ENCODE results near the gene C1QTNF6.

C1QTNF6 gene

DNA sequence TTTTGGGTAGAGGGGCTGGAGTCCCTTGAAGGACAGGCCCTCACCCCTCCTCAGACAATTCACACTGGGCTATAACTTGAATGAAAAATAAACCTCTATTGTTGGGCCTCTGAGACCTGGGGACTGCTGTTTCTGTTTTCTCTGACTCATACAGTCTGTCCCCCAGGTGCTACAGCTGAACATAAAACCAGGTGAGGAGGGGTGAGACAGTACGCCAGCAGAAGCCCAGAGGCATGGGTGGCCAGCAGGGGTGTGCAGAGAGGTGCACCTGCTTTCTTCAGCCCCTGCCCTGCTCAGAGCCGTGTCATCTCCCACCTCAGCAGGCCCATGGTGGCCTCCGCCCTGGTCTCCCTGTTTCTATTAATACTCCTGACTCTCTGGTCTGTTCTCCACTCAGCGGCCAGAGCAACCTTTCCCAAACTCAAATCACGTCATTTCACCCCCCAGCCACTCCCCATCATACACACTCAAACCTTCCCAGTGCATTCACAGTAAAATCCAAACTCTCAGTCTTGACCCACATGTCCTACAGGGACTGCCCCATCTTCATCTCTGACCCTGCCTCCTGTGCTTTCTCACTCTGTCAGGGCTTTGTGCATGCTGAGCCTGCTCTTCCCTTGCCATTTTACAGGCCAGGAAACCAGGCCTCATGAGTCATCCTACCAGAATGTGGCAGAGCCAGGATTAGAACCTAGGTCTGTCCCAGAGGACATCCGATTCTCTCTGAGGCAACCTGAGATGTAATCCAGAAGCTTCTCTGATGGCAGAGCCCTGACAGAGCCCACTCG, 32.9 kb downstream of the C1QTNF6 start:
- Mint-ChIP-seq H3K4me1 (ENCODE audit: low read depth) (peaks cover 8% of the 10 kb centered on the region), H3K36me3 (ENCODE audit: low read depth) (no peaks in the 10 kb centered on the region), H3K4me3 (no peak overlapping the region), H3K27ac (no peak overlapping the region), H3K9me3 (no peaks in the 10 kb centered on the region), H3K27me3 (peaks cover 23% of the 10 kb centered on the region)
- intact Hi-C loops (cut with micrococcal nuclease) = no loop called here

DNA sequence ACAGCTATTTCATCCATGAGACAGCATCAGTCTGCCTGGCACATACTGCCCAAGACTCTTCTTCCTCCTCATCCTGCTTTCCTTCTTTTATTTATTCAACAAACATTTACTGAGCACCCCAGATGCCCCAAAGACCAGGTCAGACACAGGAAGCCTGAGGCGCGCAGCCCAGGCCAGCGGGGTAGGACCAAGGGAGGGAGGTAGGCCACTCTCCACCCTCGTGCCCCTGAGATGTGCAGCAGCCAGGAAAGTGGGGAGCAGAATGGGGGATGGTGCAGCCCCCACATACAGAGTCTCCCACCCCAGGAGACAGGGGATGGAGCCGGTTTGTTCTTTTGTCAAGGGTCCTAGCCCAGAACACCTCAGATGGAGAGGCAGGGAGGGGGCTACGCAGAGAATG, 34.1 kb downstream of the C1QTNF6 start:
- intact Hi-C loops (cut with micrococcal nuclease) = no loop called here

DNA sequence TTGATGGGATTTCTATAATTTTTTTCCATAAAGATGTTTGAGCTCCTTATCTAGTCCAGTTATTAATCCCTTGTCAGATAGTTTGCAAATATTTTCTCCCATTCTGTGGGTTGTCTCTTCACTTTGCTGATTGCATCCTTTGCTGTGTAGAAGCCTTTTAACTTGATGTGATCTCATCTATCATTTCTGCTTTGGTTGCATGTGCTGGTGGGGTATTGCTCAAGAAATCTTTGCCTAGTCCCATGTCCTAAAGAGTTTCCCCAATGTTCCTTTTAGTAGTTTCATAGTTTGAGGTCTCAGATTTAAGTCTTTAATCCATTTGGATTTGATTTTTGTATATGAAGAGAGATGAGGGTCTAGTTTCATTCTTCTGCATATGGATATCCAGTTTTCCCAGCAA, 36.6 kb downstream of the C1QTNF6 start:
- H3K4me3 Mint-ChIP-seq = no peak overlapping the region
- H3K4me1 Mint-ChIP-seq (ENCODE audit: low read depth) = no peaks in the 10 kb centered on the region
- H3K36me3 Mint-ChIP-seq (ENCODE audit: low read depth) = no peaks in the 10 kb centered on the region
- intact Hi-C loops (cut with micrococcal nuclease) = no loop called here
- H3K27me3 Mint-ChIP-seq = peaks cover 13% of the 10 kb centered on the region
- H3K27ac Mint-ChIP-seq = no peak overlapping the region
- no peaks in the 10 kb centered on the region for H3K9me3 Mint-ChIP-seq

More for the DNA sequence above, 34.1 kb downstream of the C1QTNF6 start:
- Mint-ChIP-seq H3K9me3 (no peaks in the 10 kb centered on the region), H3K4me3 (no peak overlapping the region), H3K27ac (no peak overlapping the region), H3K4me1 (ENCODE audit: low read depth) (peaks cover 8% of the 10 kb centered on the region), H3K27me3 (peaks cover 21% of the 10 kb centered on the region), H3K36me3 (ENCODE audit: low read depth) (no peaks in the 10 kb centered on the region)

DNA sequence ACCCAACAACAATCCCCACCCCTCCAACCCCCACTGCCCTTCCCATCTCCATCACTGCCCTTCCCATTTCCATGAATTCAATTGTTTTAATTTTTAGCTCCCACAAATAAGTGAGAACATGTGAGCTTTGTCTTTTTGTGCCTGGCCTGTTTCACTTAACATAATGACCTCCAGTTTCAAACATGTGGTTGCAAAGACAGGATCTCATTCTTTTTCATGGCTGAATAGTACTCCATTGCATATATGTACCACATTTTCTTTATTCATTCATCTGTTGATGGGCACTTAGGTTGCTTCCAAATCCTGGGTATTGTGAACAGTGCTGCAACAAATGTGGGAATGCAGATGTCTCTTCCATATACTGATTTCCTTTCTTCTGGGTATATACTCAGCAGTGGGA, 37.3 kb downstream of the C1QTNF6 start:
- Mint-ChIP-seq H3K27me3 (peaks cover 20% of the 10 kb centered on the region), H3K4me3 (no peak overlapping the region), H3K27ac (no peak overlapping the region), H3K36me3 (ENCODE audit: low read depth) (no peaks in the 10 kb centered on the region), H3K9me3 (no peaks in the 10 kb centered on the region), H3K4me1 (ENCODE audit: low read depth) (no peaks in the 10 kb centered on the region)
- intact Hi-C loops (cut with micrococcal nuclease) = no loop called here

DNA sequence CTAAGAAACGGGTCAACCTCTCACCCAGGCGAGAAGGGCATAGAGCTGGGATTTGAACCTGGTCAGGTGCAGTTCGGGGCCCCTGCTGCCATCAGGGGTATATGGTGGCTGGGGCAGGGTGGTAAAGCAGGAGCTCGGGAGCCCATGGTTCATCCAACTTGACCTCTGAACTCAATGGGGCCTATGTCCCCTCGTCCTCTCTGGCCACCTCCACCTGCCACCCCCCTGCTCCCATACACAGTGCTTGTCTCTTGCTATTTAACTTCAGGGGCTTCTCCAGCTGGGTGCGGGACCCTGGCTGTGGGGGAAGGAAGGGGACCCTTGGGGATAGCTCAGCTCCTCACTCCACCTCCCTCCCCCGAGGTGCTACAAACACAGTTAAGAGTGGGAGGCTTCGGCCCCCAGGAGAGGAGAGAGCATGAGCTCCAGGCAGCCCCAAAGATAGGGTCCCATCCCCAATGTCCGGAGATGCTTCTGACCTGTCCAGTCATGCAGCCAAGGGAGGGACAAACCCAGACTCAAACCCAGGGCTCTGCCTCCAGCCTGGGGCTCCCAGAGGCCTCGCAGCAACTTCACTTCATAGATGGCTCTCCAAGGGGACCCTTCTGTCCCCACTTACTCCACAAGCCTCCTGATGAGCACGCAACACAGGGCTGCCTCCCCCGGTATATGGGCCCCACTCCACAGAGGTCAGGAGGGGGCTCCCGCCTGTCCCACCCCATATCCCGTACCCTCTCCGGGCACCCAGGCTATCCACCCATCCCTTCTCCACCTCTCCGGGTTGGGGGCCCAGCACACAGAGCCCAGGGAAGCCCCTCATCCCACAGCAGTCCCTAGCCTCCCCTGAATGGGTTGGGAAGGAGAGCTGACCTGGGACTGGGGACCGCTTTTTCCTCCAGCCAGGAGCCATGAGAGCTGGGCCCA, 39.0 kb downstream of the C1QTNF6 start:
- Mint-ChIP-seq H3K36me3 (ENCODE audit: low read depth) (no peaks in the 10 kb centered on the region), H3K4me1 (ENCODE audit: low read depth) (no peaks in the 10 kb centered on the region), H3K9me3 (no peaks in the 10 kb centered on the region), H3K4me3 (no peak overlapping the region), H3K27me3 (peaks cover 27% of the 10 kb centered on the region), H3K27ac (no peak overlapping the region)
- intact Hi-C loops (cut with micrococcal nuclease) = no loop called here

DNA sequence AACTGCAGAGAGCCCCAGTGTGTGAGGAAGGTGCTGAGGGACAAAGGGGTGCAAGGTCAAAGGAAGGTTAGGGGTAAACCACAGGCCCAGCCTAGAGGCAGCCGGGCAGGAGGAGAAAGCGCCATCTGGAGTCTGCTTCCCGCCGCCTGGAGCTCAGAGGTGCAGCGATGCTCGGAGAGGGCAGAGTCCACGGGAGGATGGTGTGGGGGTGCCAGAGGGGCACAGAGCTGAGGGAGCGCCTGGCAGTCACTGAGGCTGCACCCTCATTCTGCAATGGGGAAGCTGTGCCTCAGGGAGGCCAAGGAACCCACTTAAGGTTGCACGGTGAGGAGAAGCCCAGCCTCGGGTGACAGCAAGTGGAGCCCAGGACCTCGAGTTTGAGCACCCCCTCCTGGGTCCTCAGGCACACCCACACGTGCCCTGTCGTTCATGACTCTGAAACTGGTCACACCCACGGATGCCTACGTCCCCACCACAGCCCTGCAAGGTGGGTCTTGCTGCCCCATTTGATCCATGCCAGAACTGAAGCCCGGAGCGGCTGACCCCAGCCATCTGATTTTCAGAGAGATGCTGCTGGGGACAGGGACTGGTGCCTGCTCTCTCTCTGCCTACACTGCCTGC, 39.9 kb downstream of the C1QTNF6 start:
- Mint-ChIP-seq H3K4me1 (ENCODE audit: low read depth) (no peaks in the 10 kb centered on the region), H3K27me3 (peaks cover 31% of the 10 kb centered on the region), H3K4me3 (no peak overlapping the region), H3K36me3 (ENCODE audit: low read depth) (no peaks in the 10 kb centered on the region), H3K27ac (no peak overlapping the region), H3K9me3 (no peaks in the 10 kb centered on the region)
- intact Hi-C loops (cut with micrococcal nuclease) = no loop called here

DNA sequence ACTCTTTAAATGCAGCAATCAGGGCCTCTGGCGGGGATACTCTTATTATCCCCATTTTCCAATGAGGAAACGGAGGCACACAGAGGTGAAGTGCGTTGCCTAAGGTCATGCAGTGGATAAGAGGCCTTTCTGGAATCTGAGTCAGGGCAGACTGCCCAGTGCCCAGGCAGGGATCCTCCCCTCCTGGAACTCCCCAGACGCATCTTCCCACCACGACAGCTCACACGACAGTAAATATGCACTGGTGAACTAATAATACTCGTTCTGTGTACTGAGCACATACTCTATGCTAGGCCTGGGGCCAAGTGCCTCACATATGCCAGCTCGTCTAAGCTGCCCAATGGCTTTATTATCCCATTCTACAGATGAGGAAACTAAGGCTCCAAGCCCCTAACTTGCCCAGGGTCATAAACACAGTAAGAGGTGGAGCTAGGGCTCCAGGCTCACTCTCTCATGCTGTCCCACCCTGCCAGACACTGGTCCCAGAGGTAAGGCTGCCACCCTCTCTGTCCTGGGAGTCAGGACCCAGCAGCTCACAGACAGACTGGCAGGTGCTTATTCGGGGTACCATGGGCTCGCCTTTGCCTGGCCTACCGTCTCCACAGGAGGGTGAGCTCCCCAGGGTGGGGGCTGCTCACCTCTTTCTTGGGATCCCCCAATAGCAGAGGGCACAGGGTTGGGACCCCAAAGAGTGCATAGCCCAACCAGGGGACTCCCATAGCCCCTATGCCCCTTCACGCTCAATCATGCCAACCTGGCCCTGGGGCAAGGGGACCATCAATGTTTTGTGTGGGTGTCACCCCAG, 40.7 kb downstream of the C1QTNF6 start:
- no peak overlapping the region for H3K4me3 Mint-ChIP-seq
- H3K9me3 Mint-ChIP-seq = no peaks in the 10 kb centered on the region
- intact Hi-C loops (cut with micrococcal nuclease) = no loop called here
- H3K36me3 Mint-ChIP-seq (ENCODE audit: low read depth) = no peaks in the 10 kb centered on the region
- H3K4me1 Mint-ChIP-seq (ENCODE audit: low read depth) = no peaks in the 10 kb centered on the region
- peaks cover 32% of the 10 kb centered on the region for H3K27me3 Mint-ChIP-seq
- H3K27ac Mint-ChIP-seq = no peak overlapping the region

DNA sequence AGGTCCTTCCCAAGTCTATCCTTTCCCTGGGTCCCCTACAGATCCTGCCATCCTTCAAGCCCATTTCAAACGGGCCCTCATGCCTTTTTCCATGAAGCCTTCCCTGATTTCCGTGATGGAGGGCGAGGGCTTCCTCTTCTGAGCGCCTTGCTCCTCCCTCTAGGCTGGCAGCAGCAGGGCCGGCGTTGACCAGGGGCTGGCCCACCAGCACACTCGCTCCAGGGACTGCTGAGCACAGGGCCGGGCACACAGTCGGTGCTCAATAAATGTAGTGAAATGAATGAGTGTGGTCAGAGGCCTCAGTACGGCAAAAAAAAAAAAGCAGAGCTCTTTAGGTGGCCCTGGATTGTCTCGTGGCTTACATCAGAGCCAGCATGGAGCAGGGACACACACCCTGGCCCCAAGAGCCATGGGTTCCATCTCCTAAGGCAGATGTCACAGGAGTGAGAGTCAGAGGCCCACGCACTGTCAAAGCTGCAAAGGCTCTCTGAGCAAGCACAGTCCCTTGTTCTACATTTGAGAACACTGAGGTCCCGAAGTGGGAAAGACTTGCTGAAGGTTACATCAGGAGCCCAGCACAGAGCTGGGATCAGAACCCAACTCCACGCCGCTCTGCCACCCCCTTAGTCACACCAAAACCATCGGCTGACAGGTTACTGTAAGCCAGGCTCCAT, 41.4 kb downstream of the C1QTNF6 start:
- H3K4me1 Mint-ChIP-seq (ENCODE audit: low read depth) = no peaks in the 10 kb centered on the region
- H3K9me3 Mint-ChIP-seq = no peaks in the 10 kb centered on the region
- H3K27me3 Mint-ChIP-seq = peaks cover 32% of the 10 kb centered on the region
- H3K36me3 Mint-ChIP-seq (ENCODE audit: low read depth) = no peaks in the 10 kb centered on the region
- H3K4me3 Mint-ChIP-seq = no peak overlapping the region
- no peak overlapping the region for H3K27ac Mint-ChIP-seq
- intact Hi-C loops (cut with micrococcal nuclease) = no loop called here

DNA sequence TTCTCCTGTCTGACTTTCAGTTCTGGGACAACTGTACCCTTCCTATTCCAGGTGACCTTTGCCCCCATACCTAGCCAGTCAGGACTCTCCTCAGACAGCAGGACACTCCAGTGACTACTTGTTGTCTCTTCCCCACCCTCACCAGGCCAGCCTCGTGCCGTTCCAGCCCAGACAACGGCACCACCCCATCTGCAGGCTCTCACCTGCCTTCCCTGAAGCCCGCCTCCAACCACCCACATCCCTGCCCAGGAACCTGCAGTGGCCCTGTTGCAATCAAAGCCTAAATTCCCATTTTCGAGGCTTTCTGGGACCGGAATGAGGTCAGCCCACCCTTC, 42.0 kb downstream of the C1QTNF6 start:
- Mint-ChIP-seq H3K27me3 (peaks cover 32% of the 10 kb centered on the region), H3K36me3 (ENCODE audit: low read depth) (no peaks in the 10 kb centered on the region), H3K4me3 (no peak overlapping the region), H3K9me3 (no peaks in the 10 kb centered on the region), H3K27ac (no peak overlapping the region), H3K4me1 (ENCODE audit: low read depth) (no peaks in the 10 kb centered on the region)
- intact Hi-C loops (cut with micrococcal nuclease) = no loop called here

DNA sequence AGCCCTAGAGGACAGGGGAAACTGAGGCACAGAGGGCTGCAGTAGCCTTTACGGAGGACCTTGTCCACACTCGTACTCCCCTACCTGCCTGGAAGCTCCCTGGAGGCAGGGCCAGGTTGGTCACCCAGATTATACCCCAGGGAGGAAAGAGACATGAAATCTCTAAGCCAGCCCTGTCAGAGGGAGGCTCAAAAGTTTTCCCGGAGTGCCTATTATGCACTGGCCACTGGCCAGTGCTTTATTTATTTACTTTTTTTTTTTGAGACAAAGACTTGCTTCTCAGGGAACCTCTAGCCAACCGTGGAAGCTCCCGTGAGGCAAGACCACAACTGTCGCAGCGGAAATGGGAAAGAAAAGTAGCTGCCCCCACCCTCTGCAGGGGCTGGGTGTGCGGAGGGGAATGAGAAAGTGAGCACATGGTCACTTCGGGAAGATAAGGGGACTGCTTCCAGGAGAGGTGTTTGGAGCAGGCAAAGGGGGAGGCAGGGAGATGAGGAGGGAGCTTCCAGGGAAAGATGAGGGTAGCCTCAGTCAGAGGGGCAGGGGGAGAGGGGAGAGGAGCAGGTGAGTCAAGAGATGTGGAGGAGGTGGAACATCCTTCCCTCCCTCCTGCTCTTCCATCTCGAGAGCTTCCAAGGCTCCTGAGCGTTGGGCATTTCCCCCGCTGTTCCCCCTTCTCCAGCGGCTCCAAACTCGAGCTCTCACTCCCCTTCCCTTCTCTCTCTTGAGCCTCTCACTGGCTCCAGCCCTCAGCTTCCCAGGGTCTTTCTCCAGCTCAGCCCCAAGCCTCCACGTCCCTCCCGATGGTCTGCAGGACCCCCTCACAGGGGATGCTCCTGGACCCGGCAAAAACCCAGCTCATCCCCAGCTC, 42.6 kb downstream of the C1QTNF6 start:
- H3K4me3 Mint-ChIP-seq = no peak overlapping the region
- H3K36me3 Mint-ChIP-seq (ENCODE audit: low read depth) = no peaks in the 10 kb centered on the region
- no peak overlapping the region for H3K27ac Mint-ChIP-seq
- intact Hi-C loops (cut with micrococcal nuclease) = no loop called here
- H3K4me1 Mint-ChIP-seq (ENCODE audit: low read depth) = no peaks in the 10 kb centered on the region
- no peaks in the 10 kb centered on the region for H3K9me3 Mint-ChIP-seq
- H3K27me3 Mint-ChIP-seq = peaks cover 28% of the 10 kb centered on the region

DNA sequence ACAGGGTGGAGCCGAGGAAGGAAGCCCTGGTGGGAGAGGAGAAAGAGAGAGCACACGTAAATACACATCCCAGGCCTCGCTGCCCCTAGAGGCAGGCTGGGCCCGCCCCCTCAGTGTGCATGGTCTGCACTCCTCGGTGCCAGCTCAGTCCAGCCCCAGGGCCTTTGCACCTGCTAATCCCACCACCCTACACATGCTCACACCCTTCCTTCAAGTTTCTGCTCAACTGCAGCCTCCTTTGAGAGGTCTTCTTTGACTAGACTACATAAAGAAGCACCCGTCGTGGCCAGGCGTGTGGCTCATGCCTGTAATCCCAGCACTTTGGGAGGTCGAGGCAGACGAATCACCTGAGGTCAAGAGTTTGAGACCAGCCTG, 43.9 kb downstream of the C1QTNF6 start:
- no peak overlapping the region for H3K27ac Mint-ChIP-seq
- H3K9me3 Mint-ChIP-seq = no peaks in the 10 kb centered on the region
- H3K4me3 Mint-ChIP-seq = no peak overlapping the region
- peaks cover 22% of the 10 kb centered on the region for H3K27me3 Mint-ChIP-seq
- intact Hi-C loops (cut with micrococcal nuclease) = no loop called here
- no peaks in the 10 kb centered on the region for H3K4me1 Mint-ChIP-seq (ENCODE audit: low read depth)
- H3K36me3 Mint-ChIP-seq (ENCODE audit: low read depth) = no peaks in the 10 kb centered on the region

DNA sequence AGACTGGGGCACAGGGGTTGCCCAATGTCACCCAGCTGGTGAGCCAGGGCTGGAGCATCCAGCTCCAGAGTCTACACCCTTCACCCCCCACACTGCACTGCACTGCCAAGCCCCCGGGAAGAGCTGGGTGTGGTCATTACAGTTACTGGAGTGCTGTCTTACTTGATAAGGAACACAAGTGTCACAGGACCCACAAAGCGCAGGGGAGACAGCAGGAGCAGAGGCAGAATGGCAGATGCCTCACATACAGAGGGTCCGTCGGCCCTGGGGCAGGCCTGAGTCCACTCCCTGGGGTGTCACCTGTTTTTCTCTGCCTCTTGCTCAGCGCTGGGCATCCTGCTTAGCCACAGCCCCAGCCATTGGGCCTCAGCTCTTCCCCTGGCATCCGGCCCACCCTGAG, 46.1 kb downstream of the C1QTNF6 start:
- Mint-ChIP-seq H3K27me3 (peaks cover 23% of the 10 kb centered on the region), H3K9me3 (no peaks in the 10 kb centered on the region), H3K4me1 (ENCODE audit: low read depth) (no peaks in the 10 kb centered on the region), H3K27ac (no peak overlapping the region), H3K36me3 (ENCODE audit: low read depth) (no peaks in the 10 kb centered on the region), H3K4me3 (no peak overlapping the region)
- intact Hi-C loops (cut with micrococcal nuclease) = no loop called here
